ENCODE results near the gene SP2.

DNA sequence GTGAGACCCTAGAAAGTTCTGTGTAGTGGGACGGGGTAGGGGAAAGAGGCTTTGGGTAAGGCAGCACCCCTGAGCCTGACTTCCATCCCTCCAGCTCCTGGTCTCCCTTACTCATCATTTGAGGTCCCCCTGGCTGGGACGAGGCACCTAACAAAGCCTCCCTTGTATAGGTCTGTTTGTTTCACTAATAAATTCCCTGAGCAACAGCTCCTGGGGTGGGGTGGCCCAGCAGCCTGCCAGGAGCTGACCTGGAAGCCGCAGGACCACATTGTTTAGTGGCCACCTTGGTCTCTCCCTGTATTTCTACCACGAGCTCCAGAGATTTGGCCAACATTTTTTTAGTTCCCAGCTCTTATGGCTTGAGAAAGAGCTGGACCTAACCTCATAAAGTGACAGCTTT, 54.4 kb downstream of the SP2 start:
- no peak for TF ChIP-seq CREB1 (IDR thresholded peaks at IDR 0.05)
- TF ChIP-seq RNF2 (IDR thresholded peaks at IDR 0.05; ENCODE audit: borderline replicate concordance, low read depth, low read length, missing control alignments, poor library complexity, severe bottlenecking) = no peak
- TF ChIP-seq CHD1 (IDR thresholded peaks at IDR 0.05; ENCODE audit: low read depth, low read length) = no peak
- no peak for TF ChIP-seq ATF3 (IDR thresholded peaks at IDR 0.05; ENCODE audit: insufficient read depth, low read depth, low read length)
- TF ChIP-seq CBX8 (IDR thresholded peaks at IDR 0.05; ENCODE audit: borderline replicate concordance, low read depth, low read length) = no peak
- no peak for TF ChIP-seq JUN (IDR thresholded peaks at IDR 0.05; ENCODE audit: low read depth, low read length)
- TF ChIP-seq, protein P1, sequence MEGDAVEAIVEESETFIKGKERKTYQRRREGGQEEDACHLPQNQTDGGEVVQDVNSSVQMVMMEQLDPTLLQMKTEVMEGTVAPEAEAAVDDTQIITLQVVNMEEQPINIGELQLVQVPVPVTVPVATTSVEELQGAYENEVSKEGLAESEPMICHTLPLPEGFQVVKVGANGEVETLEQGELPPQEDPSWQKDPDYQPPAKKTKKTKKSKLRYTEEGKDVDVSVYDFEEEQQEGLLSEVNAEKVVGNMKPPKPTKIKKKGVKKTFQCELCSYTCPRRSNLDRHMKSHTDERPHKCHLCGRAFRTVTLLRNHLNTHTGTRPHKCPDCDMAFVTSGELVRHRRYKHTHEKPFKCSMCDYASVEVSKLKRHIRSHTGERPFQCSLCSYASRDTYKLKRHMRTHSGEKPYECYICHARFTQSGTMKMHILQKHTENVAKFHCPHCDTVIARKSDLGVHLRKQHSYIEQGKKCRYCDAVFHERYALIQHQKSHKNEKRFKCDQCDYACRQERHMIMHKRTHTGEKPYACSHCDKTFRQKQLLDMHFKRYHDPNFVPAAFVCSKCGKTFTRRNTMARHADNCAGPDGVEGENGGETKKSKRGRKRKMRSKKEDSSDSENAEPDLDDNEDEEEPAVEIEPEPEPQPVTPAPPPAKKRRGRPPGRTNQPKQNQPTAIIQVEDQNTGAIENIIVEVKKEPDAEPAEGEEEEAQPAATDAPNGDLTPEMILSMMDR (IDR thresholded peaks at IDR 0.05; ENCODE audit: control extremely low read depth in 1 of 3, insufficient read depth in 1 of 3, low read depth in 1 of 3, low read length in 3 of 3) = no peak
- no peak for TF ChIP-seq TEAD4 (IDR thresholded peaks at IDR 0.05; ENCODE audit: low read depth, low read length)
